A549 (cell line): Measurements from ENCODE around the gene ETFDH.

Experiments
- EP300 ChIP-seq, 2 experiments: fragments of >200 bp; sonication (Bioruptor Twin); formaldehyde crosslinking; IDR thresholded peaks; 2 replicates in 1 of 2; 3 replicates in 1 of 2; pipeline ENCODE4 v1.6.1; 2016 to 2017
- HDAC2 ChIP-seq: fragments of 200-600 bp; sonication (generic); IDR thresholded peaks from 2 replicates; pipeline ENCODE4 v1.6.1; 2016
- MAZ ChIP-seq: fragments of 150-350 bp; IDR thresholded peaks from 2 replicates; pipeline ENCODE4 v1.6.1; 2014; ENCODE audit warnings: antibody characterized with exemption, low read depth, low read length, borderline replicate concordance
- PHF8 ChIP-seq: fragments of 200-600 bp; sonication (generic); IDR thresholded peaks from 2 replicates; pipeline ENCODE4 v1.6.1; 2016; ENCODE audit warnings: low read depth, mild to moderate bottlenecking, antibody characterized with exemption, moderate library complexity, borderline replicate concordance
- POLR2A ChIP-seq: IDR thresholded peaks from 2 replicates; pipeline ENCODE4 v1.6.1; 2012; ENCODE audit warnings: mild to moderate bottlenecking, low read length
- POLR2AphosphoS2 ChIP-seq: conservative IDR thresholded peaks from 2 replicates; pipeline ENCODE4 v1.6.1; 2012; ENCODE audit warnings: low read length, improper control_type of control experiment, inconsistent platforms
- TF ChIP-seq, protein P1 (sequence below): fragments of >200 bp; sonication (Bioruptor Twin); formaldehyde crosslinking; IDR thresholded peaks from 3 replicates; pipeline ENCODE4 v1.5.1; 2016
- TF ChIP-seq, protein P2 (sequence below): IDR thresholded peaks from 2 replicates; pipeline ENCODE4 v1.6.1; 2012
- TF ChIP-seq, protein P3 (sequence below): fragments of 450-650 bp; IDR thresholded peaks from 2 replicates; pipeline ENCODE4 v1.6.1; 2014; ENCODE audit warnings: antibody characterized with exemption

DNA sequence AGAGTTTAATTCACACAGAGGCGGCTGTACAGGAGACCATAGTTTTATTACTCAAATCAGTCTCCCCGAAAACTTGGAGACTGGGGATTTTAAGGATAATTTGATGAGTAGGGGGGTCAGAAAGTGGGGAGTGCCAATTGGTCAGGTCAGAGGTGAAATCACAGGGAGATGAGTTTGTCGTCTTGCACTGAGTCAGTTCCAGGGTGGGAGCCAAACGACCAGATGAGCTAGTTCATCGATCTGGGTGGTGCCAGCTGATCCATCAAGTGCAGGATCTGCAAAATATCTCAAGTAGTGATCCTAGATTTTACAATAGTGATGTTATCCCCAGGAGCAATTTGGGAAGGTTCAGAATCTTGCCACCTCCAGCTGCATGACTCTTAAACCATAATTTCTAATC, 4.0 kb downstream of the ETFDH start:
- no peak for TF ChIP-seq PHF8
- no peak for TF ChIP-seq HDAC2
- TF ChIP-seq, protein P1, sequence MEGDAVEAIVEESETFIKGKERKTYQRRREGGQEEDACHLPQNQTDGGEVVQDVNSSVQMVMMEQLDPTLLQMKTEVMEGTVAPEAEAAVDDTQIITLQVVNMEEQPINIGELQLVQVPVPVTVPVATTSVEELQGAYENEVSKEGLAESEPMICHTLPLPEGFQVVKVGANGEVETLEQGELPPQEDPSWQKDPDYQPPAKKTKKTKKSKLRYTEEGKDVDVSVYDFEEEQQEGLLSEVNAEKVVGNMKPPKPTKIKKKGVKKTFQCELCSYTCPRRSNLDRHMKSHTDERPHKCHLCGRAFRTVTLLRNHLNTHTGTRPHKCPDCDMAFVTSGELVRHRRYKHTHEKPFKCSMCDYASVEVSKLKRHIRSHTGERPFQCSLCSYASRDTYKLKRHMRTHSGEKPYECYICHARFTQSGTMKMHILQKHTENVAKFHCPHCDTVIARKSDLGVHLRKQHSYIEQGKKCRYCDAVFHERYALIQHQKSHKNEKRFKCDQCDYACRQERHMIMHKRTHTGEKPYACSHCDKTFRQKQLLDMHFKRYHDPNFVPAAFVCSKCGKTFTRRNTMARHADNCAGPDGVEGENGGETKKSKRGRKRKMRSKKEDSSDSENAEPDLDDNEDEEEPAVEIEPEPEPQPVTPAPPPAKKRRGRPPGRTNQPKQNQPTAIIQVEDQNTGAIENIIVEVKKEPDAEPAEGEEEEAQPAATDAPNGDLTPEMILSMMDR = no peak
- TF ChIP-seq POLR2A = no peak
- TF ChIP-seq POLR2AphosphoS2 = no peak
- TF ChIP-seq, protein P2, sequence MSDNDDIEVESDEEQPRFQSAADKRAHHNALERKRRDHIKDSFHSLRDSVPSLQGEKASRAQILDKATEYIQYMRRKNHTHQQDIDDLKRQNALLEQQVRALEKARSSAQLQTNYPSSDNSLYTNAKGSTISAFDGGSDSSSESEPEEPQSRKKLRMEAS = no peak
- no peak for TF ChIP-seq EP300 (IDR thresholded peaks at IDR 0.05)
- TF ChIP-seq MAZ = no peak
- TF ChIP-seq, protein P3, sequence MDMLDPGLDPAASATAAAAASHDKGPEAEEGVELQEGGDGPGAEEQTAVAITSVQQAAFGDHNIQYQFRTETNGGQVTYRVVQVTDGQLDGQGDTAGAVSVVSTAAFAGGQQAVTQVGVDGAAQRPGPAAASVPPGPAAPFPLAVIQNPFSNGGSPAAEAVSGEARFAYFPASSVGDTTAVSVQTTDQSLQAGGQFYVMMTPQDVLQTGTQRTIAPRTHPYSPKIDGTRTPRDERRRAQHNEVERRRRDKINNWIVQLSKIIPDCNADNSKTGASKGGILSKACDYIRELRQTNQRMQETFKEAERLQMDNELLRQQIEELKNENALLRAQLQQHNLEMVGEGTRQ = no peak
